NCI-H1417 treated with DMSO at 0.1 percent for 48 hours (cell line): ENCODE results near the gene PTPRJ.
"Not testable (repeated sequence)": the region's sequence is repeated elsewhere in the genome, so short reads cannot be mapped to it uniquely, and the experiment has no call there.

Experiments
- DNase-seq: peaks from one replicate; lab custom pipeline; 2025; lab: John Stamatoyannopoulos, UW

PTPRJ gene

GRCh38 chr11:48163360-48164100 is 183.2 kb downstream of the PTPRJ start:
- no peak for DNase-seq

- DNase-seq, result no peak
Measured at GRCh38 chr11:48164836-48165235, 184.5 kb downstream of the PTPRJ start.

GRCh38 chr11:48165426-48165825 is 185.1 kb downstream of the PTPRJ start:
- DNase-seq, result no peak

GRCh38 chr11:48167380-48167779 is 187.0 kb downstream of the PTPRJ start:
- no peak for DNase-seq

- DNase-seq, result no peak
Measured at GRCh38 chr11:48168815-48169214, 188.5 kb downstream of the PTPRJ start.

- no peak for DNase-seq
Measured at GRCh38 chr11:48169259-48169658, 188.9 kb downstream of the PTPRJ start.

- DNase-seq, result no peak
Measured at GRCh38 chr11:48169717-48170116, 189.4 kb downstream of the PTPRJ start.

GRCh38 chr11:48170241-48171233 is 190.2 kb downstream of the PTPRJ start:
- no peak for DNase-seq

- DNase-seq, result no peak
Measured at GRCh38 chr11:48172818-48173609, 192.7 kb downstream of the PTPRJ start.

- no peak for DNase-seq
Measured at GRCh38 chr11:48177661-48178060, 197.3 kb downstream of the PTPRJ start.

- no peak for DNase-seq
Measured at GRCh38 chr11:48180627-48181026, 200.3 kb downstream of the PTPRJ start.

GRCh38 chr11:48182860-48183526 is 202.6 kb downstream of the PTPRJ start:
- DNase-seq, result no peak

- no peak for DNase-seq
Measured at GRCh38 chr11:48184452-48184851, 204.1 kb downstream of the PTPRJ start.

- not testable (repeated sequence) for DNase-seq
Measured at GRCh38 chr11:48190906-48191654, 210.7 kb downstream of the PTPRJ start.

GRCh38 chr11:48193876-48194275 is 213.5 kb downstream of the PTPRJ start:
- DNase-seq, result no peak

GRCh38 chr11:48207881-48208280 is 227.5 kb downstream of the PTPRJ start:
- DNase-seq, result no peak

GRCh38 chr11:48210052-48210451 is 229.7 kb downstream of the PTPRJ start:
- no peak for DNase-seq

GRCh38 chr11:48216510-48216909 is 236.2 kb downstream of the PTPRJ start, which contains the start of gene OR4B1:
OR4B1 (plus strand) TSS chr11:48216810; CDS start chr11:48216810, 0 bp downstream.
- DNase-seq, result no peak
